Mucosa of rectum (tissue), 2 donors: ENCODE measurements around the gene CZIB.
"Not testable (repeated sequence)": the region's sequence is repeated elsewhere in the genome, so short reads cannot be mapped to it uniquely, and the experiment has no call there.

Source experiments
- H3K27ac ChIP-seq, 2 donors: one replicate each; pipeline ENCODE4 v1.7.0; 2013; ENCODE audit warnings: inconsistent platforms in 2 of 2, low read depth in 2 of 2, low read length in 2 of 2
- H3K27me3 ChIP-seq, 2 donors: one replicate each; pipeline ENCODE4 v1.7.0; 2013; ENCODE audit warnings: low read length in 2 of 2; ENCODE audit not compliant: control insufficient read depth in 2 of 2, insufficient read depth in 2 of 2
- H3K36me3 ChIP-seq, 2 donors: one replicate each; pipeline ENCODE4 v1.7.0; 2013; ENCODE audit warnings: low read length in 2 of 2; ENCODE audit not compliant: control insufficient read depth in 2 of 2, insufficient read depth in 2 of 2
- H3K4me1 ChIP-seq, 2 donors: one replicate each; pipeline ENCODE4 v1.7.0; 2013; ENCODE audit warnings: low read length in 2 of 2, mild to moderate bottlenecking in 1 of 2; ENCODE audit not compliant: control insufficient read depth in 2 of 2, insufficient read depth in 2 of 2
- H3K4me3 ChIP-seq, 2 donors: one replicate each; pipeline ENCODE4 v1.7.0; 2013; ENCODE audit warnings: low read length in 2 of 2
- H3K9ac ChIP-seq, 2 donors: one replicate each; pipeline ENCODE4 v1.7.0; 2013; ENCODE audit warnings: low read length in 2 of 2, low read depth in 1 of 2, mild to moderate bottlenecking in 1 of 2
- H3K9me3 ChIP-seq, 2 donors: one replicate each; pipeline ENCODE4 v1.7.0; 2013; ENCODE audit warnings: low read length in 2 of 2; ENCODE audit not compliant: control insufficient read depth in 2 of 2
- donor health status: healthy.
- donor health status: Normal muscosa, but diverticular disease.

CZIB gene

DNA sequence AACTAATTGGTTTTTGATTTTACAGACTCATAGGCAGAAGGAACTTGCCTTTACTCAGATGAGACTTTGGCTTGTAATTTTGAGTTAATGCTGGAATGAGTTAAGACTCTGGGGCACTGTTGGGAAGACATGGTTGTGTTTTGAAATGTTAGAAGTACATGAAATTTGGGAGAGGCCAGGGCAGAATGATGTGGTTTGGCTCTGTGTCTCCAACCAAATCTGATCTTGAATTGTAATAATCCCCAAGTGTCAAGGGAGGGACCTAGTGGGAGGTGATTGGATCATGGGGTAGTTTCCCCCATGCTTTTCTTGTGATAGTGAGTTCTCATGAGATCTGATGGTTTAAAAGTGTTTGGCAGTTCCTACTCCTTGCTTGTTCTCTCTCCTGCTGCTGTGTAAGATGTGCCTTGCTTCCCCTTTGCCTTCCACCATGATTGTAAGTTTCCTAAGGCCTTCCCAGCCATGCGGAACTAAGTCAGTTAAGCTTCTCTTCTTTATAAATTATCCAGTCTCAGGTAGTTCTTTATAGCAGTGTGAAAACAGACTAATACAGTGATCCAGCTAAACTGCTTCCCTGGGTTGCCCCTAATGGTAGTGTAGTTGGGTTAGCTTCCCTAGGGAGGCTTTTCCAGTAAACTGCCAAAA is 13.6 kb downstream of the CZIB start:
- peaks cover 68 to 80% of the 10 kb centered on the region in 2 donors for H3K36me3 ChIP-seq

DNA sequence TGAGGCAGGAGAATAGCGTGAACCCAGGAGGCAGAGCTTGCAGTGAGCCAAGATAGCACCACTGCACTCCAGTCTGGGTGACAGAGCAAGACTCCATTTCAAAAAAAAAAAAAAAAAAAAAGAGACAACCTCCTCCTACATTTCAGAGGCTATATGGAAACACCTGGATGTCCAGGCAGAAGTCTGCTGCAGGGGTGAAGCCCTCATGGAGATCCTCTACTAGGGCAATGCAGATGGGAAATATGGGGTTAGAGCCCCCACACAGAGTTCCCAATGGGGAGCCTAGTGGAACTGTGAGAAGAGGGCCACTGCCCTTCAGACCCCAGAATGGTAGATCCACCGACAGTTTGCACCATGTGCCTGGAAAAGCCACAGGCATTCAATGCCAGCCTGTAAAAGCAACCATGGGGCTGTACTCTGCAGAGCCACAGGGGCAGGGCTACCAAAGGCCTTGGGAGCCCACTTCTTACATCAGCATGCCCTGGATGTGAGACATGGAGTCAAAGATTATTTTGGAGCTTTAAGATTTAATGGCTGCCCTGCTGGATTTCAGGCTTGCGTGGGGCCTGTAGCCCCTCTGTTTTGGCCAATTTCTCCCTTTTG is 14.2 kb downstream of the CZIB start:
- peaks cover 70 to 81% of the 10 kb centered on the region in 2 donors for H3K36me3 ChIP-seq

More for the DNA sequence above, 13.6 kb downstream of the CZIB start:
- H3K4me1 ChIP-seq: no peaks in the 10 kb centered on the region
- peaks cover 2 to 4% of the 10 kb centered on the region in 2 donors for H3K9me3 ChIP-seq
- H3K27me3 ChIP-seq: no peaks in the 10 kb centered on the region
- no peak overlapping the region for H3K4me3 ChIP-seq
- no peak overlapping the region for H3K27ac ChIP-seq
- no peak overlapping the region for H3K9ac ChIP-seq

DNA sequence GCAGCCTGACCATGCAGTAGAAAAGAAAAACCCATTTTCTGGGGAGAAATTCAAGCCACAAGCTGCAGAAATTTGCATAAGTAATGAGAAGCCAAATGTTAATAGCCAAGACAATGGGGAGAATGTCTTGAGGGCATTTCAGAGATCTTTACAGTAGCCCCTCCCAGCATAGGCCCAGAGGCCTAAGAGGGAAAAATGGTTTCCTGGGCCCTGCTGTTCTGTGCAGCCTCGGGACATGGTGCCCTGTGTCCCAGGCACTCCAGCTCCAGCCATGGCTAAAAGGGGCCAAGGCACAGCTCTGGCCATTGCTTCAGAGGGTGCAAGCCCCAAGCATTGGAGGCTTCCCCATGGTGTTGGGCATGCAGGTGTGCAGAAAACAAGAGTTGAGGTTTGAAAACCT is 14.9 kb downstream of the CZIB start:
- not testable (repeated sequence) for H3K27ac ChIP-seq, H3K4me3 ChIP-seq

More for the DNA sequence above, 14.2 kb downstream of the CZIB start:
- H3K4me3 ChIP-seq, H3K4me1 ChIP-seq, H3K27ac ChIP-seq, H3K27me3 ChIP-seq, H3K9me3 ChIP-seq, H3K9ac ChIP-seq: not testable (repeated sequence)

DNA sequence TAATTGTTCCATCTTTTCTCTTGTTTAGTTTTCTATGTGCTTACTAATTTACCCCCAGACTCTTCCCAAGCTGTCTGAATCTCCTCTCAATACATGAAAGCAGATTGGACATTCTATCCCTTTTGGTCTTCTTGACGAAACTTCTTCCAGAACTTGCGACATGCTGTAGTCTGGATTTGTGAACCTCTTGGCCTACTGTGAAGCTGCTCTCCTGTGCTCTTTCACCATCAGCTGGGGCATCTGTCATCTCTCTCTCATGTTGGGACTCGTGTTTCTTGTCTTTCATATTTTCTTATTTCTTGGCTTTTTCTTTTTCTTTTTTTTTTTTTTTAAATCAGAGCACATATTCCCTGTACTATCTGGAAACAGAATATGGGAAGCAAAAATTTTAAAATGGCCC is 17.0 kb downstream of the CZIB start:
- Histone ChIP-seq H3K27me3 (no peaks in the 10 kb centered on the region), H3K9me3 (peaks cover 2 to 4% of the 10 kb centered on the region in 2 donors), H3K27ac (no peak overlapping the region), H3K4me3 (no peak overlapping the region), H3K9ac (no peak overlapping the region), H3K4me1 (peaks cover 0 to 5% of the 10 kb centered on the region in 2 donors), H3K36me3 (peaks cover 59 to 61% of the 10 kb centered on the region in 2 donors)

More for the DNA sequence above, 14.9 kb downstream of the CZIB start:
- H3K27me3 ChIP-seq, H3K9ac ChIP-seq, H3K9me3 ChIP-seq, H3K4me1 ChIP-seq: not testable (repeated sequence)
- peaks cover 70 to 81% of the 10 kb centered on the region in 2 donors for H3K36me3 ChIP-seq

DNA sequence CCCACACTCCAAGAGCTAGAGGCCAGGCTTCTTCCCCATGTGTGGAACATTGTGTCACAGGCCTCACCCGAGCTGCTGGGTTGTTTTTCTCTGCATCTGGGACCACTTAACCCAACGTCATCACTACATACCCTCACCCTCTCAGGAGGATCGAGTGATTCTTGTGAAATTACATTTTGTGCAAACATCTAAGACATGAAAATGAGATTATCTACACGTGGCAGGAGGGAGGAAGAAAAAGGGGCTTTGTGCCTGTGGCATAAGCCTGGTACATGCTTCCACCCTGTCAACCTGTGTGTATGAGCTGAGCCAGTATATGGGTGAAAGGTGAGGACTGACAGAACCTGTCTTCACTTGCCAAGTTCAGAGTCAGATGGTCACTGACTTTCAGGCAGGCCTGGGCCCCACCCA is 22.2 kb downstream of the CZIB start:
- H3K9ac ChIP-seq: peak overlapping the region; percentile 84 to 98
- peaks cover 23 to 24% of the 10 kb centered on the region in 2 donors for H3K36me3 ChIP-seq
- no peaks in the 10 kb centered on the region for H3K9me3 ChIP-seq
- peaks cover 19 to 25% of the 10 kb centered on the region in 2 donors for H3K4me1 ChIP-seq
- H3K27me3 ChIP-seq: no peaks in the 10 kb centered on the region
- H3K4me3 ChIP-seq: peak overlapping the region; percentile 45 to 94
- H3K27ac ChIP-seq: peak overlapping the region; percentile 93 to 96

DNA sequence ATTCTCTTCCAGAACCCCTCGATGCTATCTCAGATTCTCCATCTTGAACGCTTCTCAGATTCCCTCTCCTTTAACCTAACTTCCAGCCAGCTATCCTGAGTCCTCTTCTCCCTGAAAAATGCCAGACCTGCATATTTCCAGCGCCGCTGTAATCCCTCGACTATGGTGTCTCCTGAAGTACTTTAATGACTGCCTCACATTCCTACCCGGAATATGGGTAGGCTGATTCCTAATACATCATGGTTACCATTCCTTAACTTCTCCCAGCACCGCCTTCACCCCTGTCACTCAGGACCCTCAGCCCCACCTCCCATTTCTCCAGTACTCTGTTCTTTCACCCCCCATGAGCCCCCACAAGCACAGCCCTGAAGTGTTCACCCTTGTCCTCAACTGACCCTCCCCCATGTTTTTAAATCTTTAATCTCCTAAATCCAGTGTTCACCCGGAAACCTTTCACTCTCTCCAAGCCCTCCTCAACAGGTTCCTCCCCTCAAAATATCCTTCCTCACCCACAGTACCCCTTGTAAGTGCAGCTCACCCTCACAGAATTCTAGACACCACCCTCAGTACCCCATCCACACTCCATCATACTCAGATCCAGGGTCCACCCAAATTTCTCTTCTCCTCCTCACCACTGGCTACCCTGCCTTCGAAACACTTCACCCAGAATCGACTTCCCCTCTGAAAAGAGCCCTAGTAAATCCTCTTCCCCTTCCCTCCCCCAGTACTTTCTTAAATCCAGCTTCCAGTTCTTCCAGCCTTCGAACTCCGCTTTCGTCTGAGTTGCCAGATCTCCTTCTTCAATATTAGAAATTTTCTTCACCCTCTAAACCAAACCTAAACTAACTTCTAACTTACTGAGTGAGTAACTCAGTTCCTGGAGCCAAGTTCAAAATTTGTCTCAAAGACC is 22.9 kb downstream of the CZIB start:
- H3K9ac ChIP-seq: peak overlapping the region; percentile 84 to 98
- no peaks in the 10 kb centered on the region for H3K27me3 ChIP-seq
- peaks cover 19 to 25% of the 10 kb centered on the region in 2 donors for H3K4me1 ChIP-seq
- peak overlapping the region; percentile 67 to 94 for H3K4me3 ChIP-seq
- H3K27ac ChIP-seq: peak overlapping the region; percentile 93 to 96
- no peaks in the 10 kb centered on the region for H3K9me3 ChIP-seq
- peaks cover 16 to 17% of the 10 kb centered on the region in 2 donors for H3K36me3 ChIP-seq

DNA sequence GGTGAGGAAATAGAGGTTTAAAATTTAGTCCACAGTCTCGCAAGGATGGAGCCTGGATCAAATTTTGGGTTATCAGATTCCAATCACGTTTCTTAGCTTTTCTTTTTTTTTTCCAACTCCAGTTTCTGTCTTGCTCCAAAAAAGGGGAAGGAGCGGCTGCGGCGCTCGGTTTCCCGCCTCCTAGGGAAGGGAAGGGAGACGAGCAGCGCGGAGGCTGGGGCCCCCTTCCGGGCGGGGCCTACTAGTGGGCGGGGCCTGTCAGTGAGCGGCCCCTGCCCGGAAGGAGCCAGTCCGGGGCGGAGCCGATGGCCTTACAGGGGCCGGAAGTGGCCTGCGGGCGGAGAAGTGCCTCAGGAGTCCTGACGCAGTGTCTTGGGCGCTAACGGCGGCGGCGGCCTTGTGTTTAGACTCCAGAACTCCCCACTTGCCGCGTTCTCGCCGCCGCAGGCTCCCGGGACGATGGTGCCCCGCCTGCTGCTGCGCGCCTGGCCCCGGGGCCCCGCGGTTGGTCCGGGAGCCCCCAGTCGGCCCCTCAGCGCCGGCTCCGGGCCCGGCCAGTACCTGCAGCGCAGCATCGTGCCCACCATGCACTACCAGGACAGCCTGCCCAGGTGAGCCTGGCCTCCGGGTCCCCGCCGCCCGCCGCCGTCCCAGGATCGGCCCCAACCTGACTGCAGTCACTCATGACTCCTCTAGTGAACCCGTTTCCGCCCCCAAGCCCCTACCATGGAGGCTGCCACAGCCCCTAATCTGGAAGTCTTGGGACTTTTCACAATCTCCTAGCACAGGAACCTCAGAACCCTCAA is 23.7 kb downstream of the CZIB start, which contains the start of gene CPT2:
CPT2 (plus strand) TSS at position 340 of the 806 bp plus-strand sequence; CDS start at position 460, 120 bp downstream.
- Histone ChIP-seq H3K9ac (peak within 1 kb of the TSS; percentile 84 to 98), H3K27me3 (no peaks in the 10 kb centered on the region), H3K9me3 (no peaks in the 10 kb centered on the region), H3K27ac (peak within 1 kb of the TSS; percentile 93 to 96), H3K36me3 (peaks cover 10% of the 10 kb centered on the region in 2 donors), H3K4me1 (peaks cover 19 to 25% of the 10 kb centered on the region in 2 donors), H3K4me3 (peak within 1 kb of the TSS; percentile 67 to 94)

DNA sequence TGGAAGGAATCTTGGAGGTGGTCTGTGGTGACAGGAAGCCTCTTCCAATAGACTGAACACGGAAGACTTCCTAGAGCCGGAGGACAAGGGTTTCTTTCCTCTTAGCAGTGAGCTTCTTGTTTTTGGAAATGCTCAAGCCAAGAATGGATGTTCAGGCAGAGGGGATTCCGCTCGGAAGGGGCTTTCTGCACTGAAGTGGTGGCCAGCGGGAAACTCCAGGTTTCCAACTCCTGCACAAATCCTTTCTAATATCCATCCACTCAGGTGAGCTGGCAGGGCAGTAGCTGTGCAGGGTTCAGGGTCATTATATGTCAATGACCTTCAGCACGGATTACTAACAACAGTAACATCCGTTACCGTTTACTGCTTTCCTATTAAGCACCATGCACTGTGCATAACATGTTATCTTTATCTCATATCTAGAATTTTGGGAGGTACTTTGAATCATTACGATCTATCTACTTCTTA is 24.4 kb downstream of the CZIB start:
- H3K4me3 ChIP-seq: peak overlapping the region; percentile 67 to 94
- H3K36me3 ChIP-seq: peaks cover 5 to 6% of the 10 kb centered on the region in 2 donors
- peak overlapping the region; percentile 63 to 98 for H3K9ac ChIP-seq
- peak overlapping the region; percentile 93 to 96 for H3K27ac ChIP-seq
- no peaks in the 10 kb centered on the region for H3K9me3 ChIP-seq
- H3K4me1 ChIP-seq: peaks cover 19 to 25% of the 10 kb centered on the region in 2 donors
- no peaks in the 10 kb centered on the region for H3K27me3 ChIP-seq

DNA sequence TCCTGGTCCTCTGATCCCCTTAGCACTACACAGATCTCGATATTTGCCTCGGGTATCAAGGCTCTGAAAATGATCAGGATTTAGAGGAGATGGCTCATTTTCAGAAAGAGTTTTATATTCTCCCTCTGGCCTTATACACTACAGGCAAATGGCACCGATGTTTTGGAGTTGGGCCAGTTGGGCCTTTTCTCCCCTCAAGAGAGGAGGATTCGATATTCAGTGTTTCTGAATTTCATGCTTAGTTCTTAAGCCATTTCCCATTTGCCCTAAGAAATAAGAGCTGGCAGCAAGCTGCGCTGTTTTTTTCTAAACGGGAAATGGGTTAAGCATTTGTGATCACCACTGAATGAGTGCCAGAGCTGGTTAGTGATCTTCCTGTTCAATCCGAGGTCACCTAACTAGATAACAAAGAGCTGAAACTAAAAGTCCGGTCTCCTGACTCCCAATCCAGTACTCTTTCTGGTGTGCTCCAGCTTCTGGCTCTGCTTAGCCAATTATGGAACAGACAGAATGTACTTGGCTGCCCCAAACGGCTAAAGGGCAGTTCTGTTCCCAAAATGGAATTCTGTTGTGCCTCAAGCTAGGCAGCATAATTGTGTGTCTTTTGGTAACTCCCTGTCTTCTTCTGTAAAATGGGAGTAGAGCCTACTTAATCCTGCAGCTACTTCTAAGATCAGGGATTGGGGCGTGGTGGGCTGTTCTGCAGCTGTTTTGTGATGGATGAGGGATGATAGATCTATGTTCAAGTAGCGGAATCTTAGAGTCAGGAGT is 25.0 kb downstream of the CZIB start:
- Histone ChIP-seq H3K9ac (no peak overlapping the region), H3K4me3 (peak overlapping the region; percentile 67 to 94), H3K36me3 (peaks cover 0 to under 1% of the 10 kb centered on the region in 2 donors), H3K4me1 (peaks cover 19 to 25% of the 10 kb centered on the region in 2 donors), H3K27me3 (no peaks in the 10 kb centered on the region), H3K9me3 (no peaks in the 10 kb centered on the region), H3K27ac (no peak overlapping the region)
